Stomach (tissue), 9 donors: ENCODE results near the gene OTOS. TPM values are rescaled to one million over a fixed set of nuclear protein-coding genes. Genes with fewer than 3 reads are reported as not detected.

Source experiments
- DNase-seq, 2 donors: peaks; one replicate each; pipeline versions ENCODE4 v3.0.0 to v3.0.0-alpha.2; 2013 to 2019
- H3K27ac ChIP-seq, 5 donors: fragments of 200-600 bp in 4 of 5; sonication (generic) in 4 of 5; one replicate each; pipeline ENCODE4 v1.5.1; 2013 to 2019; ENCODE audit warnings: mild to moderate bottlenecking in 1 of 5, moderate library complexity in 1 of 5
- H3K27me3 ChIP-seq, 3 donors: fragments of 200-600 bp; sonication (generic); one replicate each; pipeline ENCODE4 v1.5.1; 2017 to 2019; ENCODE audit warnings: mixed run types in 1 of 3
- H3K36me3 ChIP-seq, 4 donors: fragments of 200-600 bp; sonication (generic); 1 replicate in 3 of 4; 2 replicates in 1 of 4; pipeline ENCODE4 v1.5.1; 2016 to 2019
- H3K4me1 ChIP-seq, 4 donors: fragments of 200-600 bp; sonication (generic); one replicate each; pipeline ENCODE4 v1.5.1; 2016 to 2019
- H3K4me3 ChIP-seq, 4 donors: fragments of 200-600 bp; sonication (generic) in 3 of 4; one replicate each; pipeline ENCODE4 v1.5.1; 2016 to 2019; ENCODE audit warnings: mild to moderate bottlenecking in 1 of 4
- H3K9me3 ChIP-seq, 4 donors: fragments of 200-600 bp; sonication (generic); one replicate each; pipeline ENCODE4 v1.5.1; 2016 to 2019
- CTCF ChIP-seq, 7 experiments: fragments of 450-650 bp in 4 of 7; fragments of 200-600 bp in 3 of 7; sonication (generic) in 3 of 7; IDR thresholded peaks; one replicate each; pipeline ENCODE4 v1.5.1; 2016 to 2019; ENCODE audit warnings: antibody characterized with exemption in 7 of 7, control low read depth in 2 of 7, mild to moderate bottlenecking in 1 of 7
- EP300 ChIP-seq: sonication (generic); formaldehyde crosslinking; IDR thresholded peaks from one replicate; pipeline ENCODE4 v1.6.1; 2017; ENCODE audit warnings: antibody characterized with exemption
- POLR2A ChIP-seq, 4 donors: fragments of 450-650 bp; IDR thresholded peaks; one replicate each; pipeline ENCODE4 v1.6.1; 2016; ENCODE audit warnings: antibody characterized with exemption in 4 of 4, control low read depth in 2 of 4, mild to moderate bottlenecking in 1 of 4, moderate library complexity in 1 of 4
- POLR2AphosphoS5 ChIP-seq, 3 donors: sonication (generic); formaldehyde crosslinking; IDR thresholded peaks; one replicate each; pipeline ENCODE4 v1.6.1; 2016; ENCODE audit warnings: antibody characterized with exemption in 3 of 3
- WGBS, 5 donors: extraction: QIAGEN DNeasy Blood & Tissue Kit in 3 of 5; methylation state at CpG; one replicate each; pipeline versions ENCODE4 v1.1.5 to v1.1.7; 2013 to 2018; 5-methylcytosine and 5-hydroxymethylcytosine counted together
- intact Hi-C: fragments of 100-400 bp; cut with DNase I; formaldehyde crosslinking; loops from one replicate; pipeline ENCODE4 v1.15.1; 2023; ENCODE audit warnings: low total_unique reads
- polyA plus RNA-seq, 3 donors: library from polyadenylated mRNA; stranded (reverse); fragments of 200-250 nt; gene quantifications; one replicate each; pipeline ENCODE4 v1.2.3, GENCODE V29; 2013
- total RNA-seq, 5 donors: library from RNA; depleted of rRNA; stranded (reverse); fragments of >200 nt; gene quantifications; one replicate each; pipeline versions ENCODE4 v1.1.0 to v1.2.3, GENCODE V29; 2014 to 2016
- donor health status: healthy with polysubstance abuse.
- donor health status: Bipolar disorder and iron deficiency.
- donor health status: healthy.

OTOS gene
- total and polyA plus RNA-seq, 8 donors = not detected

- peaks cover 19 to 61% (median 43%) of the 10 kb centered on the region in 3 donors for H3K27me3 ChIP-seq
- intact Hi-C loops = no loop called here
- peaks cover 2 to 15% (median 12%) of the 10 kb centered on the region in 4 donors for H3K9me3 ChIP-seq
- no peak for DNase-seq
- TF ChIP-seq CTCF (IDR thresholded peaks at IDR 0.05) = no peak
- no peak for TF ChIP-seq POLR2A (IDR thresholded peaks at IDR 0.05)
- no peak for TF ChIP-seq EP300
- TF ChIP-seq POLR2AphosphoS5 (IDR thresholded peaks at IDR 0.05) = no peak
- WGBS, 5 donors = 63 to 87% (median 69%) methylated on average over 2 of the region's 2 CpGs
- H3K27ac ChIP-seq = no peak overlapping the region
- no peaks in the 10 kb centered on the region for H3K36me3 ChIP-seq
- no peaks in the 10 kb centered on the region for H3K4me1 ChIP-seq
- no peak overlapping the region for H3K4me3 ChIP-seq
Measured at GRCh38 chr2:240098349-240098748, 42.1 kb downstream of the OTOS start.

- H3K27me3 ChIP-seq = peaks cover 19 to 77% (median 51%) of the 10 kb centered on the region in 3 donors
- no peaks in the 10 kb centered on the region for H3K36me3 ChIP-seq
- H3K4me1 ChIP-seq = no peaks in the 10 kb centered on the region
- WGBS, 5 donors = 4 to 13% (median 6%) methylated on average over 28 to 43 of the region's 43 CpGs
- intact Hi-C loops = no loop called here
- no peak for TF ChIP-seq POLR2A (IDR thresholded peaks at IDR 0.05)
- TF ChIP-seq POLR2AphosphoS5 (IDR thresholded peaks at IDR 0.05) = no peak
- no peak for TF ChIP-seq CTCF (IDR thresholded peaks at IDR 0.05)
- no peak for TF ChIP-seq EP300
- H3K4me3 ChIP-seq = no peak overlapping the region
- H3K27ac ChIP-seq = no peak overlapping the region
- H3K9me3 ChIP-seq = peaks cover 2 to 27% (median 14%) of the 10 kb centered on the region in 4 donors
- DNase-seq = no peak
Measured at GRCh38 chr2:240095556-240096523, 44.6 kb downstream of the OTOS start.

GRCh38 chr2:240089306-240089705, 51.2 kb downstream of the OTOS start:
- intact Hi-C loops = no loop called here
- H3K27ac ChIP-seq = no peak overlapping the region
- 29 to 51% (median 36%) methylated on average over 5 of the region's 5 CpGs for WGBS, 5 donors
- H3K4me3 ChIP-seq = no peak overlapping the region
- DNase-seq = no peak
- no peaks in the 10 kb centered on the region for H3K4me1 ChIP-seq
- no peaks in the 10 kb centered on the region for H3K36me3 ChIP-seq
- H3K9me3 ChIP-seq = peaks cover 0 to 32% (median 25%) of the 10 kb centered on the region in 4 donors
- H3K27me3 ChIP-seq = peaks cover 0 to 32% (median 14%) of the 10 kb centered on the region in 3 donors
- TF ChIP-seq CTCF (IDR thresholded peaks at IDR 0.05) (no peak), POLR2AphosphoS5 (IDR thresholded peaks at IDR 0.05) (no peak), EP300 (no peak), POLR2A (IDR thresholded peaks at IDR 0.05) (no peak)

Other genes with a start within 250 kb of the OTOS start
- 100 to 1,000 TPM in 3 of 5 donors, 10 to 100 TPM in 2; 54.7 to 259 (median 105) TPM for gene NDUFA10, start 115.3 kb downstream of the OTOS start, total RNA-seq
- gene NDUFA10, start 115.3 kb downstream of the OTOS start, polyA plus RNA-seq = 10 to 100 TPM; 72.8 to 91.2 (median 73.3) TPM
- gene OR6B2, start 110.2 kb downstream of the OTOS start, total RNA-seq = not detected
- gene OR6B2, start 110.2 kb downstream of the OTOS start, polyA plus RNA-seq = not detected
- gene OR6B3, start 87.1 kb downstream of the OTOS start, total RNA-seq = not detected
- gene OR6B3, start 87.1 kb downstream of the OTOS start, polyA plus RNA-seq = not detected
- gene COPS9, start 4.4 kb downstream of the OTOS start, total RNA-seq = 100 to 1,000 TPM in 2 of 5 donors, 10 to 100 TPM in 3; 40.6 to 168 (median 80.9) TPM
- gene COPS9, start 4.4 kb downstream of the OTOS start, polyA plus RNA-seq = 100 to 1,000 TPM; 328 to 582 (median 573) TPM